Measurements from ENCODE around the gene B3GNT4.
"Not testable (repeated sequence)": the region's sequence is repeated elsewhere in the genome, so short reads cannot be mapped to it uniquely, and the experiment has no call there.

B3GNT4 gene

DNA sequence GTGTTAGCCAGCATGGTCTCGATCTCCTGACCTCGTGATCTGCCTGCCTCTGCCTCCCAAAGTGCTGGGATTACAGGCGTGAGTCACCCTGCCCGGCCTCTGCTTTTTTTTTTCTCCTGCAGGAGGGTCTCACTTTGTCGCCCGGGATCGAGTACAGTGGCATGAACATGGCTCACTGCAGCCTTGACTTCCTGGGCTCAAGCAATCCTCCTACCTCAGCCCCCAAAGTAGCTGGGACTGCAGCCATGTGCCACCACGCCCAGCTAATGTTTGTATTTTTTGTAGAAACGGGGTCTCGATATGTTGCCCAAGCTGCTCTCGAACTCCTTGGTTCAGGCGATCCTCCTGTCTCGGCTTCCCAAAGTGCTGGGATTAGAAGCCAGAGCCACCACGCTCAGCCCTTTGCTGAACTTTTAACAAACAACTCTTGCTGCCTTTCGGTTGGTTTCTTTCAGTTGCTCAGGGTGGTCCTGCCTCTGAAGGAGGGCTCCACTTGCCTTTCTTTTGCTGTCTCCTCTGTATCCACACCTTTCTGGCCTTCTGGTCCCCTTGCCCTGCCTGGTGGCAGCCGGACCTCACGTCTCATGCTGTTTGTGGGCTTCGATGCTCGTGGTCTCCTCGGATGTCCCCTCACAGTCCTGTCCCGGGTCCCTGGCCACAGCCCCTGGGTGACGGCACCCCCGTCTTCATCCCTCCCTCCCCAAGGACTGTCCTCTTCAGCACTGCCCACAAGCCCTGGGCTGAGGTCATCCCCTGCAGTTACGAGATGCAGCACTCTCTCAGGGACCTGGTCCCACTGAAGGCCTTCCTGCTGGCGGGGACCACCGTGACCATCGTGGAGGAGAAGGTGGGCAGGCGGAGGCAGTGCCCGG, 3.8 kb upstream of the B3GNT4 start:
- peaks cover 6% of the 10 kb centered on the region for H3K9me3 Mint-ChIP-seq
- H3K27ac Mint-ChIP-seq = no peak overlapping the region
- peaks cover 3% of the 10 kb centered on the region for H3K4me1 Mint-ChIP-seq
- no peak for ATAC-seq (ENCODE audit: low read depth)
- H3K36me3 Mint-ChIP-seq = peaks cover 3% of the 10 kb centered on the region
- DNase-seq (ENCODE audit: low spot score in 2 of 2) = no peak
- no peak overlapping the region for H3K4me3 Mint-ChIP-seq
- peaks cover 17% of the 10 kb centered on the region for H3K27me3 Mint-ChIP-seq

DNA sequence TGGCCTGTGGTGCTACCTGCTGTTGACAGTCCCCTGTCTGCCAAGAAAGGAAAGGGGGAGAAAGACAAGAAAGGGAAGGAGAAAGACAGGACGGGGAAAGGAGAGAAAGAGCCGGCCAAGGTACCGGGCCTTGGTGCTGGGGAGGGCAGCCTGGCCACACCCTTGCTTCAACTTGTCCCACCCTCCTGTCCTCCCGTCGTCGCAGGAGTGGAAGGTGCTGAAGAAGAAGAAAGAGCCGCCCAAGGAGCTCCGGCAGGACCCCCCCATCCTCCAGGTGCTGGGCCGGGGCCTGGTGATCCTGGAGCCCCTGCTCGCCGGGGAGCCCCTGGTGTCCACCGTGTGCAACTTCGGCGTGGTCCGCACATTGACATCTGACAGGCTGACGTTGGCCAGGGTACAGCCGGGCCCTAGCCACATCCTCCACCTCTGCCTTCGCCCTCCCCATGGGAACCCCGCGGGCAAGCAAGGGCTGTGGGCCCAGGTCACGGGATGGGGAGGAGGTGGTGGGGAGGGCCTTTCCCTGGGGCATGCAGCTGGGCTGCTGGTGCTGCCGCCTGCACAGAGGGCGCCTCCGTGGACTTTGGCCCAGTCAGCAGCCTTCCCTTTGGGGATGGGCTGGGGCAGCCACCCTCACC, 2.9 kb upstream of the B3GNT4 start:
- no peak for ATAC-seq (ENCODE audit: low read depth)
- Mint-ChIP-seq H3K27ac (no peak overlapping the region), H3K4me3 (no peak overlapping the region), H3K9me3 (peaks cover 1% of the 10 kb centered on the region), H3K4me1 (peaks cover 7% of the 10 kb centered on the region), H3K27me3 (peaks cover 20% of the 10 kb centered on the region), H3K36me3 (peaks cover 1% of the 10 kb centered on the region)
- no peak for DNase-seq (ENCODE audit: low spot score in 2 of 2)

DNA sequence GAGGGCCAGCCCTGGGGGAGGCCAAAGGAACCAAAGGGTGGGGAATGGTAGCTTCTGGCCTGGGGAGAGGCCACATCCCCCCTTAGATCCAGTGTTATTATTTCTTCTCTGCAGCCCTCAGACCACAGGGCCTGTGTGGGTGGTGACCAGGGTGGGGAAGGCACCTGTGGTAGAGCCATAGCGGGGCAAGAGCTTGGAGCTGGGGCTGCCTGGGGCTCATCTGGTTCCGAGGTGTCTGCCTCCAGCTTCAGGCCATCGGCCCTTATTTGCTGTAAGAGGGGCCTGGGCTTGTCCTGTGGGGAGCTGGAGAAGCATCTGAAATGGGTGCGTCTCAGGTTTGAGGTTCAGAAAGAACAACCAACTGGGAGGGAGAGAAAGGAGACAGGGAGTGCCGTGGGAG, 2.1 kb upstream of the B3GNT4 start:
- Mint-ChIP-seq H3K27me3 (peaks cover 20% of the 10 kb centered on the region), H3K36me3 (no peaks in the 10 kb centered on the region), H3K4me1 (peaks cover 7% of the 10 kb centered on the region), H3K27ac (no peak overlapping the region), H3K9me3 (no peaks in the 10 kb centered on the region), H3K4me3 (no peak overlapping the region)
- ATAC-seq (ENCODE audit: low read depth) (no peak), DNase-seq (ENCODE audit: low spot score in 2 of 2) (no peak)

DNA sequence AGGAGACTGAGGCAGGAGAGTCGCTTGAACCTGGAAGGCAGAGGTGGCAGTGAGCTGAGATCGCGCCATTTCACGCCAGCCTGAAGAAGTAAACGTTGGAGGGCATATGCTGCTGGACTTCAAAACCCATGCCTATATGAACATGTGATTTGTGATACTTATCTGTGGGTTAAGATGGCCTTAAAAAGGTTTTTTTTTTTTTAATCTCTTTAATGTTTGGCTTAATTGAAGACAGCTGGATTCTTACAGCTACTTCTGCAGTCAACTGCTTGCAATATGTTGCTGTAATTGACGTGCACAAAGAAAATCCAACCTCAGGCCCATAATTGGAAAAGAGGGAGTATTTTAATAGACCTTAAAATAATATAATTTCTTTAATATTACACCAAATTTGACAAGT, 1.5 kb upstream of the B3GNT4 start:
- DNase-seq (ENCODE audit: low spot score in 2 of 2) (no peak), ATAC-seq (ENCODE audit: low read depth) (no peak)
- H3K27ac Mint-ChIP-seq = no peak overlapping the region
- H3K4me3 Mint-ChIP-seq = no peak overlapping the region
- H3K36me3 Mint-ChIP-seq = no peaks in the 10 kb centered on the region
- peaks cover 7% of the 10 kb centered on the region for H3K4me1 Mint-ChIP-seq
- peaks cover 18% of the 10 kb centered on the region for H3K27me3 Mint-ChIP-seq
- H3K9me3 Mint-ChIP-seq = no peaks in the 10 kb centered on the region

DNA sequence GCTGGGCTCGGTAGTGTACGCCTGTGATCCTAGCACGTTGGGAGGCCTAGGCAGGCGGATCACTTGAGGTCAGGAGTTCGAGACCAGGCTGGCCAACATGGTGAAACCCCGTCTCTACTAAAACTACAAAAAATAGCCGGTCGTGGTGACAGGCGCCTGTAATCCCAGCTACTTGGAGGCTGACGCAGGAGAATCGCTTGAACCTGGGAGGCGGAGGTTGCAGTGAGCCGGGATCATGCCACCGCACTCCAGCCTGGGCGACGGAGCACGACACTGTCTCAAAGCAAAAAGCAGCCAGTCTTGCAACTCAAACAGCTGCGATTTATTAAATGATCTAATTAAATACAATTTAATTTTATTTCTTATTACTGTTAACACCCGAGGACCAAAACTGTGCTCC, 698 bp upstream of the B3GNT4 start:
- H3K4me3 Mint-ChIP-seq = peak overlapping the region; percentile 79
- not testable (repeated sequence) for H3K27ac Mint-ChIP-seq; ATAC-seq (ENCODE audit: low read depth); H3K36me3 Mint-ChIP-seq; H3K9me3 Mint-ChIP-seq; H3K4me1 Mint-ChIP-seq; DNase-seq (ENCODE audit: low spot score in 2 of 2)
- peaks cover 16% of the 10 kb centered on the region for H3K27me3 Mint-ChIP-seq

DNA sequence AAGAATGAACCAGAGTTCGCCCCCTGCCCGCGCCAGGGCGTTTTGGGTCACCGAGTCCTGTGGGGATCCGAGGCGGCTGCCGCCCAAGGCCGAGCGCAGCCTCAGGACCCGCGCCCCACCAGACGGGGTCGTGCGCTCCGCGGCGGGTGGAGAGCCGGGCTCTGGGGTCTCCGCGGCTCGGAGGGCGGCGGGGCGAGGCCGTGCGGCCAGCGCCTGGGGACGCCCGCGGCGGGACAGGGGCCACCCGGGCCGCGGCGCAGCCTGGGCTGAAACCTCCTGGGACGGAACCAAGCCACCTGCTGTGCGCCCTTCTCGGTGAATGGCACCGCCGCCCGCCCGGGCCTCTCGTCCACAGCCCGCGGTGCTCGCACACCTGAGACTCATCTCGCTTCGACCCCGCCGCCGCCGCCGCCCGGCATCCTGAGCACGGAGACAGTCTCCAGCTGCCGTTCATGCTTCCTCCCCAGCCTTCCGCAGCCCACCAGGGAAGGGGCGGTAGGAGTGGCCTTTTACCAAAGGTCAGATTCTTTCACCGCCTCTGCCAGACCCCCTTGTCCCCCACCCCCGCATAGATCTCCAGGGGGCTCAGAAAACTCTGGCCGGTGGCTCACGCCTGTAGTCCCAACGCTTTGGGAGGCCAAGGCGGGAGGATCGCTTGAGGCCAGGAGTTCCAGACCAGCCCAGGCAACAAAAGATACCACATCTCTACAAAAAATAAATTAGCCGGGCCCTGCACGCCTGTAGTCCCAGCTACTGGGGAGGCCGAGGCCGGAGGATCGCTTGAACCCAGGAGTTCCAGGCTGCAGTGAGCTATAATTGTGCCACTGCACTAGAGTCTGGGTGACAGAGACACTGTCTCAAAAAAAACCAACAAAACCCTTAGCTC, 901 bp downstream of the B3GNT4 start:
- H3K36me3 Mint-ChIP-seq = peaks cover 13% of the 10 kb centered on the region
- no peak overlapping the region for H3K27ac Mint-ChIP-seq
- H3K27me3 Mint-ChIP-seq = peaks cover 14% of the 10 kb centered on the region
- peak overlapping the region; percentile 57 for H3K4me3 Mint-ChIP-seq
- H3K9me3 Mint-ChIP-seq = no peaks in the 10 kb centered on the region
- ATAC-seq (ENCODE audit: low read depth) = peak; percentile 41
- DNase-seq (ENCODE audit: low spot score in 2 of 2) = no peak
- H3K4me1 Mint-ChIP-seq = peaks cover 7% of the 10 kb centered on the region

DNA sequence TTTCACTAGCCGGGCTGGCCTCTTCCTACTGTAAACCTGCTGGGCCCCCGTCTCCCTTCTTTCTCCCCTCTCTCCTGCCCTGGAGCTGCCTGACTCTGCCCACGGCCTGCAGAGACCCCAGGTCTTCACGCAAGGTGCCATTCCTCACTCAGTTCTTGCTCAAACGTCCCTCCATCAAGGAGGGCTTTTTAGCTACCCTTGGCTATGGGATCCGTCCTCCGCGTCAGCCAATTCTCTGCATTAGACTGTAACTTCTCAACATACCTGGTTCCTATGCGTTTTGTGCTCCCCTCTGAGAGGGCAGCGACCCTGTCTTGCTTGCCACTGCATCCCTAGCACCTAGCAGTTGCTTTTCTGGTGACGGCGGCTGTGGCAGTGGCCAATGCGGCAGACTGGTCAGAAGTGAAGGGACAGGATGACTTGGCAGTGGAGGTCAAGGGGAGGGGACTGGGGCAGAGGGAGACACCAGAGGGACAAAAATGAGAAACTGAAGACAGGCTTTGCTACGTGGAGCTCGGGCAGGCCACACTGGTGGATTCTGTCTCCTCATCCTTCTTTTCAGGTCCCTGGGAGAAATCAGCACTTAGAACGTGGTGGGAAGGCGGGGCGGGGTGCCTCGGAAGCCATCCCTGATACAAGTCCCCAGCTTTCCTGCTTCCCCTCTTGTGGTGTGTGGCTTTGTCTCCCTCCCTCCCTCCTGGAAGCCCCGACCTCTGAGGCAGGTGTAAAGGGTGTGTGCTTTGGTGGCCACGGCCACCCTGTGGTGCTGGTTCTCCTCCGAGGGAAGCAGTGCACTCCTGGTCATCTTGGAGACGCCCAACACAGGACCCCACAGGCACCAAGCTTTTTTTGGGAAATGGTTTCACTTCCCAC, 1.8 kb downstream of the B3GNT4 start:
- H3K9me3 Mint-ChIP-seq = no peaks in the 10 kb centered on the region
- ATAC-seq (ENCODE audit: low read depth) = no peak
- peaks cover 6% of the 10 kb centered on the region for H3K27me3 Mint-ChIP-seq
- H3K4me3 Mint-ChIP-seq = peak overlapping the region; percentile 52
- no peak overlapping the region for H3K27ac Mint-ChIP-seq
- H3K4me1 Mint-ChIP-seq = peaks cover 7% of the 10 kb centered on the region
- peaks cover 15% of the 10 kb centered on the region for H3K36me3 Mint-ChIP-seq
- DNase-seq (ENCODE audit: low spot score in 2 of 2) = no peak

DNA sequence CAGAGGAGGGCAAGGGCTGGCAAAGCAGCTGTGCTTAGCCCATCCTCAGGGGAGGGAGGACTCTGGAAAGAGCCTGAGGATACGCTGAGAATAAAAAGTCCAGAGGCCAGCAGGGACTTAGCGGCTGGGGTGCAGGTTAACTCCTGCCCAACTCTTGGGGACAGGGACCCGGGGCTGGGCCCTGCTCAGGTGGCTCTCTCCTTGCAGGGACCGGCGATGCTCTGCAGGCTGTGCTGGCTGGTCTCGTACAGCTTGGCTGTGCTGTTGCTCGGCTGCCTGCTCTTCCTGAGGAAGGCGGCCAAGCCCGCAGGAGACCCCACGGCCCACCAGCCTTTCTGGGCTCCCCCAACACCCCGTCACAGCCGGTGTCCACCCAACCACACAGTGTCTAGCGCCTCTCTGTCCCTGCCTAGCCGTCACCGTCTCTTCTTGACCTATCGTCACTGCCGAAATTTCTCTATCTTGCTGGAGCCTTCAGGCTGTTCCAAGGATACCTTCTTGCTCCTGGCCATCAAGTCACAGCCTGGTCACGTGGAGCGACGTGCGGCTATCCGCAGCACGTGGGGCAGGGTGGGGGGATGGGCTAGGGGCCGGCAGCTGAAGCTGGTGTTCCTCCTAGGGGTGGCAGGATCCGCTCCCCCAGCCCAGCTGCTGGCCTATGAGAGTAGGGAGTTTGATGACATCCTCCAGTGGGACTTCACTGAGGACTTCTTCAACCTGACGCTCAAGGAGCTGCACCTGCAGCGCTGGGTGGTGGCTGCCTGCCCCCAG, 2.8 kb downstream of the B3GNT4 start:
- H3K4me3 Mint-ChIP-seq = no peak overlapping the region

DNA sequence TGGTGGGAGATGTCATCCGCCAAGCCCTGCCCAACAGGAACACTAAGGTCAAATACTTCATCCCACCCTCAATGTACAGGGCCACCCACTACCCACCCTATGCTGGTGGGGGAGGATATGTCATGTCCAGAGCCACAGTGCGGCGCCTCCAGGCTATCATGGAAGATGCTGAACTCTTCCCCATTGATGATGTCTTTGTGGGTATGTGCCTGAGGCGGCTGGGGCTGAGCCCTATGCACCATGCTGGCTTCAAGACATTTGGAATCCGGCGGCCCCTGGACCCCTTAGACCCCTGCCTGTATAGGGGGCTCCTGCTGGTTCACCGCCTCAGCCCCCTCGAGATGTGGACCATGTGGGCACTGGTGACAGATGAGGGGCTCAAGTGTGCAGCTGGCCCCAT, 3.5 kb downstream of the B3GNT4 start:
- Mint-ChIP-seq H3K9me3 (no peaks in the 10 kb centered on the region), H3K4me1 (peaks cover 7% of the 10 kb centered on the region), H3K27ac (no peak overlapping the region), H3K27me3 (peaks cover 4% of the 10 kb centered on the region), H3K4me3 (no peak overlapping the region), H3K36me3 (peaks cover 15% of the 10 kb centered on the region)
- DNase-seq (ENCODE audit: low spot score in 2 of 2) (no peak), ATAC-seq (ENCODE audit: low read depth) (no peak)

More for the DNA sequence above, 2.8 kb downstream of the B3GNT4 start:
- no peaks in the 10 kb centered on the region for H3K9me3 Mint-ChIP-seq
- peak overlapping the region; percentile 14 for H3K27ac Mint-ChIP-seq
- peaks cover 7% of the 10 kb centered on the region for H3K4me1 Mint-ChIP-seq
- peaks cover 15% of the 10 kb centered on the region for H3K36me3 Mint-ChIP-seq
- ATAC-seq (ENCODE audit: low read depth) (no peak), DNase-seq (ENCODE audit: low spot score in 2 of 2) (no peak)
- H3K27me3 Mint-ChIP-seq = peaks cover 4% of the 10 kb centered on the region

DNA sequence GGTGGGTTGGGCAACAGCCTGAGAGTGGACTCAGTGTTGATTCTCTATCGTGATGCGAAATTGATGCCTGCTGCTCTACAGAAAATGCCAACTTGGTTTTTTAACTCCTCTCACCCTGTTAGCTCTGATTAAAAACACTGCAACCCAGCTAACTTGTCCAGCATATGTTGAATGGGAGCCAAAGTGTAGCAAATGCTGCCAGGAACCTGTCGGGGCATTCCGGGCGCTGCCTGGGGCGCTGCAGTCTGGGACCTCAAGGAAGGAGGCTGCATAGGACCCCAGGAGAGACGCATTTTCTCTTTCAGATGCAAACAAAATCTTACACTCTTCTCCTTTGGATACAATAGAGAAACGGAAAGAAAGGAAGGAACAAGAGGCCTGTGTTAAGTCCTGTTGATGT, 3.9 kb downstream of the B3GNT4 start:
- Mint-ChIP-seq H3K9me3 (no peaks in the 10 kb centered on the region), H3K36me3 (peaks cover 19% of the 10 kb centered on the region), H3K4me1 (peaks cover 7% of the 10 kb centered on the region), H3K27me3 (peaks cover 4% of the 10 kb centered on the region), H3K4me3 (no peak overlapping the region), H3K27ac (no peak overlapping the region)
- ATAC-seq (ENCODE audit: low read depth) (no peak), DNase-seq (ENCODE audit: low spot score in 2 of 2) (no peak)

DNA sequence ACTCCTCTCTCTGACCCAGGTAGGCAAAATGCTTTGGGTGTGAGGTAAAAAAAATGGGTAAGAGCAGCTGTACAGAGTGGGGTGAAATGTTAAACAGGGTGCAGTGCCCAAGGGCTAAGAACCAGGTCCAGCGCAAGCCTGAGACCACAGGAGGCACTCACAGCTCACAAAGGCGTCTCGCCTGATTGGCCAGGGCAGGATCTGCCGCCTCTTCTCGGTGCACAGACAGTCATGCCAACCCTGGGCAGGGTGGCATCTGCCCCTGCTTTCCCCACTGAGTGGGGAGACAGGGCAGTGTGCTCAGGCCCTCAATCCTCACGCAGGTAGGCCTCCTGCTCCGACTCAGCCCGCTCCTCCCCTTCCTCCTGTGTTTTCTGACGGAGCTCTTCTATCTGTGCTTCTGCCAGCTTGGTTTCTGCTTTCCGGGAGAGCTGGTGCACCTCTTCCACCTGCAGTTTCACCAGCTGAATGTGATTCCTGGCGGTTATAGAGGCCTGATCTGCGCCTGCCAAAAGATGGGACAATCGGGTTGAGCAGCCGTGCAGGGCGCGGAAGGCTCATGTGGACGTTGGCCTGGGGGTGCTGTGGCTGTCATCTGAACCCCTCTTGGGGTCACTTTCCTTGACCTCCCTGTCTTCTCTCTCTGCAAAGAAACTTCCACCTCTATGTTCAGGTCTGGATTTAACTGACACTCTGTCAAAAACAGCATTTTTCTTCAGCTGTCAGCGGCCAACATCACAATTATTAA, 4.7 kb downstream of the B3GNT4 start:
- Mint-ChIP-seq H3K27ac (no peak overlapping the region), H3K4me3 (no peak overlapping the region)

DNA sequence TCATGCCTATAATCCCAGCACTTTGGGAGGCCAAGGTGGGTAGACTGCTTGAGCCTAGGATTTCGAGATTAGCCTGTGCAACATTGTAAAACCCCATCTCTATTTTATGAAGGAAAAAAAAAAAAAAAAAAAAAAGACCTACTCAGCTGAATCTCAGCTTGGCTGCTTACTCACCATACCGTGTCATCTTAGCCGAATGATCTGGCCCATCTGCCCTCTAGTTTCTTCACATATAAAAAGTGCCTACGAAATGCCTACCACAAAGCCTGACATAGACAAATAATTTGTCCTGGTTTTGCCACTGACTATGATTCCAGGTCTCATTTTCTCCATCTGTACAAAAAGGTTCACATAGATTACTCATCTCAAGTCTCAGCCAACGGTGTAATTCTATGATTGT, 12.3 kb downstream of the B3GNT4 start:
- H3K36me3 Mint-ChIP-seq = peaks cover 26% of the 10 kb centered on the region
- H3K27me3 Mint-ChIP-seq = no peaks in the 10 kb centered on the region
- H3K4me3 Mint-ChIP-seq = no peak overlapping the region
- DNase-seq (ENCODE audit: low spot score in 2 of 2) = no peak
- no peak overlapping the region for H3K27ac Mint-ChIP-seq
- ATAC-seq (ENCODE audit: low read depth) = no peak
- H3K9me3 Mint-ChIP-seq = no peaks in the 10 kb centered on the region
- H3K4me1 Mint-ChIP-seq = peaks cover 3% of the 10 kb centered on the region

More for the DNA sequence above, 4.7 kb downstream of the B3GNT4 start:
- Mint-ChIP-seq H3K9me3 (no peaks in the 10 kb centered on the region), H3K27me3 (peaks cover 4% of the 10 kb centered on the region), H3K36me3 (peaks cover 19% of the 10 kb centered on the region), H3K4me1 (peaks cover 4% of the 10 kb centered on the region)
- ATAC-seq (ENCODE audit: low read depth) = no peak
- DNase-seq (ENCODE audit: low spot score in 2 of 2) = no peak

Measured in memory B cell (primary cell).